ENCODE results near the gene TEAD3.

TEAD3 gene

GRCh38 chr6:35490821-35491557 lies 5.9 kb downstream of the TEAD3 start:
- no peak for DNase-seq

DNA sequence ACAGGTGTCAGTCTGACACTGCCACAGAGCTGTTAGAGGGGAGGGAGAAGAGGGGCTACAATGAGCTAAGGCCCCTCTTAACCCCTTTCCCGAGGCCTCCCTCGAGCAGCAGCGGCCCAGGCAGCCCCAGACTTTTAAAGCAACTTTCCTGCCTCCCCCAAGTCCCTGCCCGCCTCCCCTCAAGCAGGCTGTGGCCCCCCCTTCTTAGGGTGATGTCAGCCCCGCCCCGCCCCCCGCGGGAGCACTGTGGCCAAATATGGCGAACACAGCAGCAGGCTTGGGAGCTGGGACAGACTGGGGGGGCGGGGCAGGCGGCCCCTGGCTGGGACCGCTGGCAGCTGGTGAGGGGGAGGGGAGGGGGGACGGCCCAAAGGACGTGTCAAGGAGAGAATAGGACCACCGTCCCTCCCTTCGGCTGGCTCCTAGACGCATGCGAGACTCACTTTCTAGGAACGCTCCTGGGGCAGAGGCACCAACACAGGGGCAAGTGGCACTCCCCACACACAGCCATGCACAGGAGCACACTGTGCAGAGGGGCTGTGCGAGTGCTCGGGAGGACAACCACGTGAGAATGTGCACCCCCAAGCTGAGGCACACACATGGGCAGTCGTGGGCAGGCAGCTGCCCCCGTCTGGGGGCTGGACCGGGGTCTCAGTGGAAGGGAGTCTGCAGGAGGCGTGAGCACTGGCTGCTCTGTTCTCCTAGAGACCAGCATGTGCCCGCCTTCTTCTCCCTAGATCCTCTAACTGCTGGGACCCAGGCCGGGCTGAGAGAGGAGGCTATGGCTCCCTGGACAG lies 6.7 kb downstream of the TEAD3 start:
- peak; percentile 19 for DNase-seq

DNA sequence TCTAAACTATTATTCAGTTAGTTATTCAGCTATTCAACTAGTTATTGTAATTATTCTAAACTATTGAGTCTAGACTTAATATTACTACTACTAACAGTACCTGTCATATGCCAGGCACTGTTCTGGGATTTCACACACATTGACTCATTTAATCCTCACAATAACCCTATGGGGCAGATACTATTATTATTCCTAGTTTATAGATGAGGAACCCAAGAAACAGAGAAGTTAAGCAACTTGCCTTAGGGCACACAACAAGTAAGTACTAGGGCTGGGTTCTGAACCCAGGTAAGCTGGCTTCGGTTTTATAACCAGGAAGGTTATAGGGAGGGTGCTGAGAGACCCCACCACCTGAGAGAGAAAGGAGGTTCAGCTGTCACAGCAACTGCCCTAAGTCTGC lies 7.8 kb downstream of the TEAD3 start:
- no peak for DNase-seq

- DNase-seq, result no peak
Measured at GRCh38 chr6:35488517-35488862, 8.4 kb downstream of the TEAD3 start.

DNA sequence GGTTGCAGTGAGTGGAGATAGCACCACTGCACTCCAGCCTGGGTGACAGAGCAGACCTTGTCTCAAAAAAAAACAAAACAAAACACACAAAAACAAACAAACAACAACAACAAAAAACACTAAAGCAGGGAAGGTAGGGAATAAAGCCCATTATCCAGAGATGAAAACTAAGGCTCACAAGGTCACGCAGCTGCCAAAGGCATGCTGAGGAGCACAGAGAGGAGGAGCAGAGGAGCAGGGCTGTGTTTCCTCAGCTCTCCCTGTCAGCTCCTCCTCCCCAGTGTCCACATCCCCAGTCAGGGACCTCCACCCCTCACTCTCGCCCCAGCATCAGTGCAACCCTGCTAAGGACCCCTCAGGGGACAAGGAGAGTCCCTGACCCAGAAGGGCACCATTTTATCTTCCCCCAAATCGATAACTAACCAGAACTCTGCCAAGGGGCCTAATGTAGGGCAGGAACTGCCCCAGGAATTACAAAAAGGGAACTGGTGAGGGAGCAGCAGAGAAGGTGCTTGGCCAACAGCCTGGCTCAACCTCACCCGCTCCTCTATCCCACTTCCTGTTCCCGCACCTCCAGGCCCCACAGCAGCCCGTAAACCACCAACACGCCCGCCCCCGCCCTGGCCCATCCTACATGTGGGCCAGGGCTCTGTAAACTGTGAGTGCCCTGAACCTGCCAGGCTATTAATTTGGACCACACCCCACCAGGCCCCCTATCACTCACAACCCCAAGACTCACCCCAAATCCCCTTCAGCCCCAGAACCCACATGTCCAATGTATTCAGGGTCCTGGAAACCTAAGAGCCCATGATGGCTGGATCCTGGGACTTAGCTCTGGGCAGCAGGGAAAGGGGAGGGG lies 9.0 kb downstream of the TEAD3 start:
- no peak for DNase-seq

DNA sequence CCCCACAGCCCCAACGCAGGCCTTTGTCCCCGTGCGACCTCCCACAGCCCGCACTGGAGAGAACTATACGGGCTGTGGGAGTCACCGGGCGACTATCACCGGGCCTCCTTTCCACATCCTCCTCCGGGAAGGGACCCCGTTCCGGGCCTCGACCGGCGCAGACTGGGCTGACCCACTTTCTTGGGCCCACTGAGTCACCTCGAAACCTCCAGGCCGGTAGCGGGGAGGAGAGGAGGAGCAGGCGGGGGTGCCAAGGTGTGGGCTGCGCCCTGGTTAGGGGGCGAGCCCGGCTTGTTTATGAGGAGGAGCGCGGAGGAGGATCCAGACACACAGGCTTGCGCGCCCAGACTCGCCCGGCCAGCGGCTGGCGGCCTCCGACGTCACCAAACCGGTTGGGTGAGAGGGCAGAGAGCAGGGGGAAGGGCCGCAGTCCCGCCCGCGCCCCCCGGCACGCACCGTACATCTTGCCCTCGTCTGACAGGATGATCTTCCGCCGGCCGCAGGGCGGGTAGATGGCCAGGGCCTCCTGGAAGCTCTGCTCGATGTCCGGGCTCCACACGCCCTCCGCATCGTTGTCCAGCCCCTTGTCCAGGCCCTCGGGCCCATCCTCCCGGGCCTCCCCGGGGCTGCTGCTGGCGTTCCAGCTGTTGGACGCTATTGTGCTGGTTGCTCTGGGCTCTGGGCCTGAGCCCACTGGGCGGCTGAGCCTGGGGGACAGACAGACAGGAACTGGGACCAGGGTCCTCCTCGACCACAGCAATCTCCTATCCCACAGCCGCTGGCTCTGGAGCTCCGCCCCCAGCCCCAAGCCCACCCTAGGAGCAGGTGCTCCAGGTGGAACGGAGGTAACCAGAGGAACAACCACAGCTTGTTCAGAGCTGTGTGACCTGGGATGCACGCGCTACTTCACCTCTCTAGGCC lies 10.6 kb downstream of the TEAD3 start:
- no peak for DNase-seq

- no peak for DNase-seq
Measured at GRCh38 chr6:35485402-35485877, 11.4 kb downstream of the TEAD3 start.

DNA sequence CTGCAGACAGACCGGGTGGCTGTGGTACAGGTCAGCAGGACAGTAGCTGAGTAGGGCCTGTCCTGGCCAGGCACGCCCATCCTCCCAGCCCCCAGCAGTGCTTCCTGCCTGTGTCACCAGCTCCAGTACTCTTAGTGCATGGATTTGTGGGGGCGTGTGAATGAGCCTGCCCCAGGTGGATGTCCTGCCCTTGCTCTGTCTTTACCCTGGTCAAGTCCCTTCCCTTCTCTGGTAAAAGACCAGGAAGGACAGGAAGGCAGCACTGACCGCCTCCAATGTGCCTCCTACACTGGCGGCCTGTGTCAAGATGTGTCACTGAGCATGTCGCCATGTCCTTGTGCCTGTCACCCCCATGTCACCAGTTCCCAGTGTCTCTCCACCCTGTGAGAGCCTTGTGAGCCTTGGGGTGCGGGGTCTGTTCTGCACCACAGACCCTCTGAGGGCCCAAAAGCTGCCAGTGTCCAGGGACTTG lies 11.9 kb downstream of the TEAD3 start:
- no peak for DNase-seq

DNA sequence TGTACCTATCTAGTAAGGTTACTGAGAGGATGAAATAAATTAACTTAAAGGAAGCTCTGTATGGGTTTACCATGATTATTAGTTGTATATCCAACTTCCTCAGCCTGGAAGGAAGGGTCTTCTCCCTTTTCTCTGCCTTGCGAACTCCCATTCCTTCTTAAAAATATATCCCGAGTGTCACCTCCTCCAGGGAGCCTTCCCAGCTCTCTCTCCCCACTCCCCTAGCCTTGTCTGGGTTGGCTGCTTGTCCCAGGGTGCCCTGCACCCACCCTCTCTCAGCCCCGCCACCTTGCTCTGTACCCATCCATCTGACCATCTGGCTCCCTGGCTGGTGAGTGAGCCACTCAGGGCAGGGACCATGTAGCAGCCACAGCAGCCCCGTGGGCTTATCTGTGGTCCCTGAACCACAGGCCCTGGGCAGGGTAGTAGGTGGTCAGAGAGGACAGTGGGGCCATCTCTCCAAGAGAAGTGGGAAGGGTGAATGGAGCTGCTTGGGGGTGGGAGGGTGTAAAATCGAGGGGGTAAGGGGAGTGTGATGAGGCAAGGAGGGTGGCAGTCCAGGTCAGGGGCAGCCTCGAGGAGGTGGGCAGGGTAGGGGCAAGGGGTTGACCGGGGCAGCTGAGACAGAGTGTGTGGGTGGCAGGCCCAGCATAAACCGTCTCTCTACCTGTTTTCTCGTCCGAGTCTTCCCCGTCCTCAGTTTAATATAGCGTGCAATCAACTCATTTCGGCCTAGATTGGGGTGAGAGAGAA lies 12.8 kb downstream of the TEAD3 start:
- DNase-seq, result no peak

- DNase-seq, result no peak
Measured at GRCh38 chr6:35483490-35483889, 13.4 kb downstream of the TEAD3 start.

- no peak for DNase-seq
Measured at GRCh38 chr6:35483062-35483461, 13.8 kb downstream of the TEAD3 start.

DNA sequence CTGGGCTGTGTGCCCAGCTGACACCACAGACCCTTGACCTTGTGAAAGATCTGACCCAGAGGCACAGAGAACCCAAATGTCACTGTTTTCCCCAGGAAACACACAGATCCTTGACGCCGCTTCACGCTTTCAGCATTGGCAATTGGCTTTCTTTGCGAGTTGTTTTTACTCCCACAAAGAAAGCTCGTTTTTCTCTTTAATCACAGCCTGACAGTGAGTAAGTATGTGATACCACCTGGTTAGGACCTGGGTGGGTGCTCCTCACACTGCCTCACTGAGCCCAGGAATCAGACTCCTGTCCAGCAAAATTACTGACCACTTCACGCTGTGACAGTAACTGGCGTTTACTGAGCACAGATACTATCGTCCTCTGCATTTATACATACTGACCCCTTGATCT lies 15.7 kb downstream of the TEAD3 start:
- no peak for DNase-seq

GRCh38 chr6:35480176-35480575 lies 16.7 kb downstream of the TEAD3 start:
- DNase-seq, result no peak

DNA sequence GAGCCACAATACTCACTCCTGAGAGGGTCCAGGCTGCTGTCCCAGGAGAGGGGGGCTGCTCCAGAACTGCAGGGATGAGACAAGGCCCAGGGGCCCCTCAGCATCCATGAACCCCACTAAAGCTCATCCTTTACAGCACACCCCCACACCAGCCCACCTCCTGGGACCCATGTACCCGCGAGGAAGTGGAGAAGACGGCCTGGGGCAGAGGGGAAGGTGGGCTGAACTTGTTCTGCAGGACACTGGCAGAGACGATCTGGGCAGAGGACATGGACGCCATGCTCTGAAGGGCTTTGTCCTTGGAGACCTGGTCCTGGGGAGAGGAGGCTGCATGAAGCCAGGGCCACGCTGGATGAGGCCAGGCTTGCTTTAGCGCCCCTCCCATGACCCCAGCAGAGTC lies 18.6 kb downstream of the TEAD3 start:
- no peak for DNase-seq

DNA sequence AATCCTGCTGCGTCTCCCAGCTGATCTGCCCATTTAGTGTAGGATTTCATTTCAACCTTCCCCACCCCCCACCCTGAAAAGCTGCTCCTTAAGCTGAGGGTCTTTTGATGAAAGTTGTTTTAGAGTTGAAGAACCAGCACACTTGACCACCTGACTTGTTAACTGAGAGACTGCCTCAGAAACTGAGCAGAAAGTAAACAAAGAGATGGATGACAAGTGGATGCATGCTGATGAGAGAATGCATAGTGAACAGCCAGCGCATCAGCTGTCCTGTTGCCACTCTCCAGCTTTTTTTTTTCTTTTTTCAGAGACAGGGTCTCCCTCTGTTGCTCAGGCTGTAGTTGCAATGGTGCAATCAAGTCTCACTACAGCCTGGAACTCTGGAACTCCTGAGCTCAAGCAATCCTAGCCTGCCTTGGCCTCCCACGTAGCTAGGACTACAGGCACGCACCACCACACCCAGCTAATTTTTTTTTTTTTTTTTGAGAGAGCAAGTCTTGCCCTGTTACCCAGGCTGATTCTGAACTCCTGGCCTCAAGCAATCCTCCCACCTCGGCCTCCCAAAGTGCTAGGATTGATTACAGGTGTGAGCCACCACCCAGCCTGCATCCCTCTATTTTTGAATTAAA lies 19.2 kb downstream of the TEAD3 start:
- no peak for DNase-seq

GRCh38 chr6:35477028-35477427 lies 19.9 kb downstream of the TEAD3 start:
- DNase-seq, result no peak

- DNase-seq, result no peak
Measured at GRCh38 chr6:35476004-35476403, 20.9 kb downstream of the TEAD3 start.

DNA sequence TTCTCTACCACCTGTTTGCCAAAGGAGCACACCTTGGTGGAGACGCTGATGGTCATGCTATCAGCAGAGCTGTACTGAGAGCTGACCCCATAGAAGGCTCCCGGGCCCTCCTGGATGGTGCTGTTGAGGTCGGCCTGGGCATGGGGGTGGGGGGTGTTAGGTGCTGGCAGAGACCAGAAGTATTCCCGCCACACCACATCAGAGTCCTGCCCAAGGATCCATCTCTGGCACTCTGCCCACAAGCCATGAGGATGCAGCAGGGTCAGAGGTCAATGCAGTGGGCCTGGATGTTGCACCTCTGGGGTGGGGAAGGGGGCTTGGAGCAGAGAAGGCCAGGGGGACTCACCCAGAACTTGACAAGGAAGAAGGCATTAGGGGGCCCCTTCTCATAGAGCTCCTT lies 21.3 kb downstream of the TEAD3 start:
- DNase-seq, result no peak

DNA sequence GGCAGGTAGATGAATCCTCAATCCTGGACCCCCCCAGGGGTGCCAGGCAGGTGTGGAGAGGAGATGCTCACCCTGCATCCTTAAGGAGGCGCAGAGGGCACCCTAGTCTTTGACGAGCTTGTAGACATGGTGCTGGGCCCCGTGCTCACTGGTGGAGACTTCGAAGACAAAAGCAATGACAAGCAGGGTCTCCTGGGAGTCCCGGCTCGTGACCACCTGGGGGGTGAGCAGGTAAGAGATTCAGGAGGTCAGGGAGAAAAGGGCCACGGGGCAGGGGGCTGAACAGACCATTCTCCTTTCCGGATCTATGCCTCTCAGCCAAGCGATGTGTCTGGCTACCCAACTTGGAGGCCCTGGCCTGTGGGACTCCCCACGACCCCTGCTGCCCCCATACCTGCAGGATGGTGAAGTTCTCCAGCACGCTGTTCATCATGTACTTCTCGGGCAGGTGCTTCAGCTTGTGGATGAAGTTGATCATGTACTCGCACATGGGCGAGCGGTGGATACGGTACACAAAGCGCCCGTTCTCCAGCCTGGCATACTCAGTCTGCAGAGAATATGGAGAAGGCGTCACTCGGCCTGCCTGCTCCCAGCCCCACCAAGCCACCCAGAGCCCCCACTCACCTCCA lies 21.8 kb downstream of the TEAD3 start:
- DNase-seq, result no peak
